GM12878 (cell line): ENCODE results near the gene GRK5.

Experiments used
- BCL11A ChIP-seq: IDR thresholded peaks from 2 replicates; pipeline ENCODE4 v1.6.1; 2011; ENCODE audit warnings: low read depth, low read length
- EZH2 ChIP-seq: IDR thresholded peaks from 2 replicates; pipeline ENCODE4 v1.6.1; 2012; ENCODE audit warnings: low read depth, mild to moderate bottlenecking, control low read depth, inconsistent platforms, low read length, borderline replicate concordance; ENCODE audit not compliant: control insufficient read depth
- FOXM1 ChIP-seq: IDR thresholded peaks from 2 replicates; pipeline ENCODE4 v1.6.1; 2012; ENCODE audit warnings: low read depth, mild to moderate bottlenecking, inconsistent platforms, low read length, moderate library complexity
- MEF2A ChIP-seq: IDR thresholded peaks from 2 replicates; pipeline ENCODE4 v1.6.1; 2011; ENCODE audit warnings: low read depth, mild to moderate bottlenecking, low read length, moderate library complexity; ENCODE audit not compliant: insufficient read depth
- MYC ChIP-seq: IDR thresholded peaks from 2 replicates; pipeline ENCODE4 v1.6.1; 2011; ENCODE audit warnings: mild to moderate bottlenecking, low read length, moderate library complexity, inconsistent platforms; ENCODE audit not compliant: insufficient read depth, insufficient replicate concordance, insufficient read length, severe bottlenecking
- RELA ChIP-seq: fragments of 450-650 bp; IDR thresholded peaks from 2 replicates; pipeline ENCODE4 v1.8.0; 2014; ENCODE audit warnings: borderline replicate concordance; ENCODE audit not compliant: partially characterized antibody
- TAF1 ChIP-seq: IDR thresholded peaks from 2 replicates; pipeline ENCODE4 v1.6.1; 2011; ENCODE audit warnings: mild to moderate bottlenecking, low read depth, low read length, borderline replicate concordance
- TARDBP ChIP-seq: IDR thresholded peaks from 2 replicates; pipeline ENCODE4 v1.6.1; 2016; ENCODE audit warnings: borderline replicate concordance
- WRNIP1 ChIP-seq: IDR thresholded peaks from 2 replicates; pipeline ENCODE4 v1.6.1; 2011; ENCODE audit warnings: low read depth, low read length, improper control_type of control experiment, borderline replicate concordance
- ZNF274 ChIP-seq: IDR thresholded peaks from one replicate; pipeline ENCODE4 v1.8.0; 2011; ENCODE audit not compliant: insufficient read length, insufficient read depth
- ZSCAN29 ChIP-seq: fragments of 450-650 bp; IDR thresholded peaks from 2 replicates; pipeline ENCODE4 v1.6.1; 2017; ENCODE audit warnings: mild to moderate bottlenecking, moderate library complexity
- TF ChIP-seq, protein P1 (sequence below), 3 experiments: IDR thresholded peaks in 2 of 3; conservative IDR thresholded peaks in 1 of 3; 2 replicates each; pipeline ENCODE4 v1.5.1; 2011; ENCODE audit warnings: low read depth in 3 of 3, low read length in 3 of 3, mild to moderate bottlenecking in 3 of 3, control low read depth in 2 of 3, moderate library complexity in 2 of 3, inconsistent platforms in 1 of 3, mixed read lengths in 1 of 3; ENCODE audit not compliant: control insufficient read depth in 2 of 3, insufficient read depth in 1 of 3; ENCODE audit errors: extremely low read depth in 1 of 3
- TF ChIP-seq, protein P2 (sequence below): fragments of 450-650 bp; IDR thresholded peaks from 2 replicates; pipeline ENCODE4 v1.6.1; 2014; ENCODE audit warnings: mild to moderate bottlenecking
- TF ChIP-seq, protein P3 (sequence below): fragments of 150-350 bp; IDR thresholded peaks from 2 replicates; pipeline ENCODE4 v1.6.1; 2016; ENCODE audit warnings: low read depth, low read length

DNA sequence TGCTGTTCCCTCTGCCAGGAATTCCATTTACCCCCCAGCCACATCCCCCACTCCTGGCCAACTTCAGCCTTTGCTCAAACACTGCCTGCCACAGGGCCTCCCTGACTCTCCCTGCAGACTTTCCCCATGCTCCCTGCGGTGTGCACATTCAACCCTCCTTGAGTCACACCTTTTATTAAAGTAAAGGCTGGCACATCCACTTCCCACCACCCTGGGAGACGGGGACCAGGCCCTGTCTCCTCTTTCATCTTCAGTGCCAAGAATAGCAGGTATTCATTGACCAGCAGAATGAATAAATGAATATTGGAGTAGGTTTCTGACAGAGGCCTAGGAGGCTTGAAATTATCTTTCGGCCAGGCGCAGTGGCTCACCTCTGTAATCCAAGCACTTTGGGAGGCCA lies 91.4 kb downstream of the GRK5 start:
- TF ChIP-seq, protein P1, sequence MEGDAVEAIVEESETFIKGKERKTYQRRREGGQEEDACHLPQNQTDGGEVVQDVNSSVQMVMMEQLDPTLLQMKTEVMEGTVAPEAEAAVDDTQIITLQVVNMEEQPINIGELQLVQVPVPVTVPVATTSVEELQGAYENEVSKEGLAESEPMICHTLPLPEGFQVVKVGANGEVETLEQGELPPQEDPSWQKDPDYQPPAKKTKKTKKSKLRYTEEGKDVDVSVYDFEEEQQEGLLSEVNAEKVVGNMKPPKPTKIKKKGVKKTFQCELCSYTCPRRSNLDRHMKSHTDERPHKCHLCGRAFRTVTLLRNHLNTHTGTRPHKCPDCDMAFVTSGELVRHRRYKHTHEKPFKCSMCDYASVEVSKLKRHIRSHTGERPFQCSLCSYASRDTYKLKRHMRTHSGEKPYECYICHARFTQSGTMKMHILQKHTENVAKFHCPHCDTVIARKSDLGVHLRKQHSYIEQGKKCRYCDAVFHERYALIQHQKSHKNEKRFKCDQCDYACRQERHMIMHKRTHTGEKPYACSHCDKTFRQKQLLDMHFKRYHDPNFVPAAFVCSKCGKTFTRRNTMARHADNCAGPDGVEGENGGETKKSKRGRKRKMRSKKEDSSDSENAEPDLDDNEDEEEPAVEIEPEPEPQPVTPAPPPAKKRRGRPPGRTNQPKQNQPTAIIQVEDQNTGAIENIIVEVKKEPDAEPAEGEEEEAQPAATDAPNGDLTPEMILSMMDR (IDR thresholded peaks at IDR 0.05 in 2 of 3, conservative IDR thresholded peaks at IDR 0.05 in 1 of 3; ENCODE audit: control insufficient read depth in 2 of 3, extremely low read depth in 1 of 3, insufficient read depth in 1 of 3, low read depth in 3 of 3, low read length in 3 of 3): no peak
- TF ChIP-seq RELA (no peak), FOXM1 (no peak), TAF1 (no peak), ZSCAN29 (no peak), ZNF274 (no peak), EZH2 (no peak), WRNIP1 (no peak), BCL11A (no peak), MEF2A (no peak), MYC (no peak), TARDBP (no peak)
- TF ChIP-seq, protein P2, sequence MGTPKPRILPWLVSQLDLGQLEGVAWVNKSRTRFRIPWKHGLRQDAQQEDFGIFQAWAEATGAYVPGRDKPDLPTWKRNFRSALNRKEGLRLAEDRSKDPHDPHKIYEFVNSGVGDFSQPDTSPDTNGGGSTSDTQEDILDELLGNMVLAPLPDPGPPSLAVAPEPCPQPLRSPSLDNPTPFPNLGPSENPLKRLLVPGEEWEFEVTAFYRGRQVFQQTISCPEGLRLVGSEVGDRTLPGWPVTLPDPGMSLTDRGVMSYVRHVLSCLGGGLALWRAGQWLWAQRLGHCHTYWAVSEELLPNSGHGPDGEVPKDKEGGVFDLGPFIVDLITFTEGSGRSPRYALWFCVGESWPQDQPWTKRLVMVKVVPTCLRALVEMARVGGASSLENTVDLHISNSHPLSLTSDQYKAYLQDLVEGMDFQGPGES: no peak
- TF ChIP-seq, protein P3, sequence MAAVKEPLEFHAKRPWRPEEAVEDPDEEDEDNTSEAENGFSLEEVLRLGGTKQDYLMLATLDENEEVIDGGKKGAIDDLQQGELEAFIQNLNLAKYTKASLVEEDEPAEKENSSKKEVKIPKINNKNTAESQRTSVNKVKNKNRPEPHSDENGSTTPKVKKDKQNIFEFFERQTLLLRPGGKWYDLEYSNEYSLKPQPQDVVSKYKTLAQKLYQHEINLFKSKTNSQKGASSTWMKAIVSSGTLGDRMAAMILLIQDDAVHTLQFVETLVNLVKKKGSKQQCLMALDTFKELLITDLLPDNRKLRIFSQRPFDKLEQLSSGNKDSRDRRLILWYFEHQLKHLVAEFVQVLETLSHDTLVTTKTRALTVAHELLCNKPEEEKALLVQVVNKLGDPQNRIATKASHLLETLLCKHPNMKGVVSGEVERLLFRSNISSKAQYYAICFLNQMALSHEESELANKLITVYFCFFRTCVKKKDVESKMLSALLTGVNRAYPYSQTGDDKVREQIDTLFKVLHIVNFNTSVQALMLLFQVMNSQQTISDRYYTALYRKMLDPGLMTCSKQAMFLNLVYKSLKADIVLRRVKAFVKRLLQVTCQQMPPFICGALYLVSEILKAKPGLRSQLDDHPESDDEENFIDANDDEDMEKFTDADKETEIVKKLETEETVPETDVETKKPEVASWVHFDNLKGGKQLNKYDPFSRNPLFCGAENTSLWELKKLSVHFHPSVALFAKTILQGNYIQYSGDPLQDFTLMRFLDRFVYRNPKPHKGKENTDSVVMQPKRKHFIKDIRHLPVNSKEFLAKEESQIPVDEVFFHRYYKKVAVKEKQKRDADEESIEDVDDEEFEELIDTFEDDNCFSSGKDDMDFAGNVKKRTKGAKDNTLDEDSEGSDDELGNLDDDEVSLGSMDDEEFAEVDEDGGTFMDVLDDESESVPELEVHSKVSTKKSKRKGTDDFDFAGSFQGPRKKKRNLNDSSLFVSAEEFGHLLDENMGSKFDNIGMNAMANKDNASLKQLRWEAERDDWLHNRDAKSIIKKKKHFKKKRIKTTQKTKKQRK: no peak
